Activated CD8-positive, alpha-beta memory T cell treated with anti-CD3 and anti-CD28 coated beads for 48 hours (primary cell): Measurements from ENCODE around the gene RAB3D.
"Not testable (repeated sequence)": the region's sequence is repeated elsewhere in the genome, so short reads cannot be mapped to it uniquely, and the experiment has no call there.

Experiments used
- DNase-seq, 3 experiments: peaks; one replicate each; pipeline ENCODE4 v3.0.0-alpha.2; 2020; ENCODE audit warnings: low read depth in 2 of 3, low spot score in 2 of 3

Gene RAB3D

DNA sequence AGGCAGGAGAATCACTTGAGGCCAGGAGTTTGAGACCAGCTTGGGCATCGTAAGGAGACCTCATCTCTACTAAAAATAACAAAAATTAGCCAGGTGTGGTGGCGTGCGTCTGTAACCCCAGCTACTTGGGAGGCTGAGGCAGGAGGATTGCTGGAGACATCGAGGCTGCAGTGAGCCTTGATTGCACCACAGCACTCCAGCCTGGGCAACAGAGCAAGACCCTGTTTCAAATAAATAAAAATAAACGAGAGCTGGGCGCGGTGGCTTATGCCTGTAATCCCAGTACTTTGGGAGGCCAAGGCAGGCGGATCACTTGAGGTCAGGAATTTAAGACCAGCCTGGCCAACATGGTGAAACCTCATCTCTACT is 626 bp upstream of the RAB3D start:
- not testable (repeated sequence) for DNase-seq

GRCh38 chr19:11338569-11339253 is 746 bp downstream of the RAB3D start:
- no peak for DNase-seq

DNA sequence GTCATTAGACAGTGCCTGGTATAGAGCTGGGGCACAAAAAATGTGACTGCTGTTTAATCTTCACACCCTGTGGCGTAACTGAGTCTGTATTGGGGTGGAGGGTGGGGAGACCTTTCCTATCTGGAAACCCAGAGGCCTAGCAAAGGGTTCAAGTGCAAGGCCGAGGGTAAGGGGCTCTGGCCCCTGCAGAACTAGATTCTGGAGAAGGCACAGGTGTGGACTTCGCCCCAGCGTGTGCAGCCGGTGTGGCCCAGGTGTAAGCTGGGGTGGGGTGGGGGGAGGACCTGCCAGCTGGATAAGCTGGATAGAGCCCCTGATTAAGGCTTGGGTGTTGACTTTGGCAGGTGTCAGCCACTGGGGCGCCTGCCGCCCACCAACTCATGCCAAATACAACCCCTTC is 1.3 kb downstream of the RAB3D start:
- no peak for DNase-seq

GRCh38 chr19:11337080-11337479 is 2.4 kb downstream of the RAB3D start:
- no peak for DNase-seq

GRCh38 chr19:11335449-11336146 is 3.9 kb downstream of the RAB3D start:
- no peak for DNase-seq

DNA sequence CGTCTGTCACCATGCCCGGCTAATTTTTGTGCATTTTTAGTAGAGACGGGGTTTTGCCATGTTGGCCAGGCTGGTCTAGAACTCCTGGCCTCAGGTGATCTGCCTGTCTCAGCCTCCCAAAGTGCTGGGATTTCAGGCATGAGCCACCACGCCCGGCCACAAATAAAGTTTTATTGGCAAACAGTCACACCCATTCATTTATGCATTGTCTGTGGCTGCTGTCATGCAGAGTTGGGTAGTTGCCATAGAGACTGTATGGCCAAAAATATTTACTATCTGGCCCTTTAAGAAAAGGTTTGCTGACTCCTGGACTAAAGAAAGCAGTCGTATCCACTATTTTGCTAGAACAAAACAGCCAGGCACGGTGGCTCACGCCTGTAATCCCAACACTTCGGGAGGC is 5.6 kb downstream of the RAB3D start:
- not testable (repeated sequence) for DNase-seq

GRCh38 chr19:11332822-11333221 is 6.6 kb downstream of the RAB3D start:
- no peak for DNase-seq

GRCh38 chr19:11331502-11331901 is 8.0 kb downstream of the RAB3D start:
- DNase-seq: no peak

DNA sequence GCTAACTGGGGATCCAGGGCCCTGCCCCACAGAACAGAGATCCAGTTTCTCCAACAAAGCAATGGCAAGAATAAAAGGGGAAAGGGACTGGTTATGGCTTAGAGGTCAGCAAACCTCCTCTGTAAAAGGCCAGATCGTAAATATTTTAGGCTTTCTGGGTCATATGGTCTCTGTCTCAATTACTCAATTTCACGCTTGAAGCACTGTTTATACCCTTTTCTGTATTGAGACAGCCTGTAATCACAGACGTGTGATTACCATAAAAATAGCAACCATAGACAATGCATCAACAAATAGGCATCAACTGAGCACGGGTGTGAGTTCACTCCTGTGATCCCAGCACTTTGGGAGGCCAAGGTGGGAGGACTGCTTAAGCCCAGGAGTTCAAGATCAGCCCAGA is 9.3 kb downstream of the RAB3D start:
- DNase-seq: no peak

DNA sequence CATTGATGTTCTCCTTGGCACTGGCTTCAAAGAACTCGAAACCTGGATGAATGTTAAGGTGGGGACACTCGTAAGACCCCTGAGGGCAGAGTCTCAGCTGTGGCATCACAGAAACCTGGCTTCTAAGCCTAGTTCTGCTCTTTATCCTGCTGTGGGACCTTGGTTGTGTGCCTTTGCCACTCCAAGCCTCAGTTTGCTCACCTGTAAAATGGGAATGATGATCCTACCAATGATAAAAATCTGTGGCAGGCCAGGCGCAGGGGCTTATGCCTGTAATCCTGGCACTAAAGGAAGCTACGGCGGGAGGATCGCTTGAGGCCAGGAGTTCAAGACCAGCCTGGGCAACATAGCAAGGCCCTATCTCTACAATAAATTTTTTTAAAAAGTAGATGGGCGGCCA is 13.9 kb downstream of the RAB3D start:
- DNase-seq: no peak

DNA sequence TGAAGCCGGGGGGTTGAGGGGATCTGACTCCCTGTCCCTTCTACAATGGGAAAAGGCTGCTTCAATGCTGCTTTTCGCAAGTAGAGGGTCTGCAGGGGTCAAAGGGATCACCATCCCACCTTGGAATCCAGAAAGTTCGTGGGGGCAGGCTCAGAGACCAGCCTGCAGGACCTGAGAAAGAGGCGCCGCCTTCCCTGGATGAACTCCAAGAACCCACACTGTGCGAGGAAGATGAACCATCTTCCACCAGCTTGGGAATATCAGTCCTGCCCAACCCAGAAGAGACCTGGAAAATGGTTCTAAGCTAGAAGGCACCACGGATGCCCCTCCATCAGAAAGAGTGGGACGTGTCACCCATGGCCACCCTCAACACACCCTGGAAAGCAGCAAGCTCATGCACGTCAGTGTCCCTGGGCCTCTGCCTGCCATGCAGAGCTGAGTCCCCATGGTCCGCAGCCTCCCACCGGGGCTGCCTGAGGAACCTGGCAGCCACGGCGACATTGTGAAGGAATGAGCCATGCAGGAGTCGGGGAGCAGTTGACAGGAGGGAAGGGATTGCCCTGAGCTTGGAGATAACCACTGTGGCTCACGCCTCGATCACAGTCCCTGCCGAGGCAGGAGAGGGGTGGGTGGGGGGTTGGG is 14.6 kb downstream of the RAB3D start:
- no peak for DNase-seq

GRCh38 chr19:11324079-11324661 is 15.3 kb downstream of the RAB3D start:
- DNase-seq: no peak

GRCh38 chr19:11323601-11324078 is 15.8 kb downstream of the RAB3D start:
- no peak for DNase-seq

- DNase-seq: no peak
Observed at GRCh38 chr19:11322269-11323024, 17.0 kb downstream of the RAB3D start.

- DNase-seq: no peak
Observed at GRCh38 chr19:11321191-11322126, 18.0 kb downstream of the RAB3D start.

DNA sequence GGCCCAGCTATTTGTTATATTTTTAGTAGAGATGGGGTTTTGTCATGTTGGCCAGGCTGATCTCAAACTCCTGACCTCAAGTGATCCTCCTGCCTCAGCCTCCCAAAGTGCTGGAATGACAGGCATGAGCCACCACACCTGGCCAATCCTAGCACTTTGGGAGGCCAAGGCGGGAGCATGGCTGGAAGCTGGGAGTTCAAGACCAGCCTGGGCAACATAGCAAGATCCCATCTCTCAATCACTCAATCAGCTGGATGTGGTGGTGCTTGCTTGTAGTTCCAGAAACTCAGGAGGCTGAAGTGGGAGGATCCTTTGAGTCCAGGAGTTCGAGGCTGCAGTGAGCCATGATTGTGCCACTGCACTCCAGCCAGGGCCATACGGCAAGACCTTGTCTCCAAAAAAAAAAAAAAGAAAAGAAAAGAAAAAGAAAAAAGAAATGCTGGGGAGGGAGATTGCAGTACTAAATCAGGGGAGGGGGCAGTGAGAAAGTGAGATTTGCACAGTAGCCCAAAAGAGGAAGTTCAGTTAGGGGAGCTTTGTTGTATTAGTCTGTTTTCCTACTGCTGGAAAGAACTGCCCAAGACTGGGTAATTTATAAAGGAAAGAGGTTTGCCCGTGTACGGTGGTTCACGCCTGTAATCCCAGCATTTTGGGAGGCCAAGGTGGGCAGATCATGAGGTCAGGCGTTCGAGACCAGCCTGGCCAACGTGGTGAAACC is 19.0 kb downstream of the RAB3D start:
- DNase-seq: not testable (repeated sequence)

- no peak for DNase-seq
Observed at GRCh38 chr19:11306337-11306736, 33.1 kb downstream of the RAB3D start.

GRCh38 chr19:11304936-11305335 is 34.5 kb downstream of the RAB3D start:
- DNase-seq: no peak

DNA sequence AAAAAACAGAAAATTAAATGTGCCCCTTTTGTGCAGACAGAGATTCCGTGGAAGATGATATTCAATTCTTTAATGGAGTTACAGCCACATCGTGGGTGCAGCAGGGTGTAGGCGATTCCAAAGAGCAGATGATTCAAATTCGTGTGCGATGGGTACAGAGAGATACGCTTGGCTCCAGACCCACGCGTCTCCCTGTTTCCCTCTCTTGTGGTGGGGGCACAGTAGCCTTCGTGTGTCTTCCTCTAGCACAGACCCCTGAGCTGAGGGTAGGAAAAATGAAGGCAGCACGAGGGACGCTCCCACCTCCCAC is 38.7 kb downstream of the RAB3D start:
- no peak for DNase-seq
